T-helper 1 cell (primary cell): Measurements from ENCODE around the gene ZER1.
A peak's percentile ranks its signal among the peaks of the same experiment; 100 is the strongest.
"Not testable (repeated sequence)": the region's sequence is repeated elsewhere in the genome, so short reads cannot be mapped to it uniquely, and the experiment has no call there.

Source experiments
- DNase-seq, 5 donors: peaks; one replicate each; pipeline ENCODE4 v3.0.0-alpha.2; 2012 to 2020

Gene ZER1

GRCh38 chr9:128787659-128788058 lies 15.9 kb upstream of the ZER1 start:
- no peak for DNase-seq

- peak; percentile 83 to 89 (median 88) for DNase-seq
Observed at GRCh38 chr9:128786681-128787601, 15.2 kb upstream of the ZER1 start, which contains the start of gene TBC1D13. Gene TBC1D13, plus strand, starts transcription at chr9:128787253. Its CDS starts 101 bp downstream, at chr9:128787354.

GRCh38 chr9:128785427-128785826 lies 13.7 kb upstream of the ZER1 start:
- no peak for DNase-seq

GRCh38 chr9:128782669-128783068 lies 10.9 kb upstream of the ZER1 start:
- no peak for DNase-seq

GRCh38 chr9:128781187-128782070 lies 9.7 kb upstream of the ZER1 start:
- no peak for DNase-seq

- DNase-seq = not testable (repeated sequence)
Observed at GRCh38 chr9:128780093-128780492, 8.4 kb upstream of the ZER1 start.

GRCh38 chr9:128774804-128775203 lies 3.1 kb upstream of the ZER1 start:
- DNase-seq = no peak

GRCh38 chr9:128773049-128773448 lies 1.3 kb upstream of the ZER1 start:
- no peak for DNase-seq

- DNase-seq = no peak
Observed at GRCh38 chr9:128771094-128771721, 519 bp downstream of the ZER1 start.

GRCh38 chr9:128770286-128771030 lies 1.3 kb downstream of the ZER1 start:
- DNase-seq = no peak

GRCh38 chr9:128768606-128769005 lies 3.1 kb downstream of the ZER1 start:
- no peak for DNase-seq

GRCh38 chr9:128765499-128765898 lies 6.2 kb downstream of the ZER1 start:
- DNase-seq = no peak

- DNase-seq = no peak
Observed at GRCh38 chr9:128764361-128764760, 7.4 kb downstream of the ZER1 start.

- DNase-seq = no peak
Observed at GRCh38 chr9:128762671-128763449, 8.9 kb downstream of the ZER1 start.

- no peak for DNase-seq
Observed at GRCh38 chr9:128757602-128758001, 14.1 kb downstream of the ZER1 start.

GRCh38 chr9:128753627-128754026 lies 18.1 kb downstream of the ZER1 start:
- no peak for DNase-seq

- no peak for DNase-seq
Observed at GRCh38 chr9:128750926-128751595, 20.7 kb downstream of the ZER1 start.

GRCh38 chr9:128747241-128747640 lies 24.5 kb downstream of the ZER1 start:
- DNase-seq = no peak

- no peak for DNase-seq
Observed at GRCh38 chr9:128743421-128743820, 28.3 kb downstream of the ZER1 start.

GRCh38 chr9:128742401-128742800 lies 29.3 kb downstream of the ZER1 start:
- DNase-seq = no peak

- no peak for DNase-seq
Observed at GRCh38 chr9:128735373-128735772, 36.4 kb downstream of the ZER1 start.
